RWPE1 (cell line): ENCODE results near the gene TSPAN15.
A peak's percentile ranks its signal among the peaks of the same experiment; 100 is the strongest.

Experiments
- CTCF ChIA-PET: fragments of 350-600 bp; sonication (Branson Sonifier 250); formaldehyde crosslinking; extraction: SDS; loops from one replicate; lab custom pipeline; 2021; lab: Yijun Ruan, JAX
- POLR2A ChIA-PET: fragments of 400-600 bp; formaldehyde crosslinking; extraction: SDS; loops from one replicate; lab custom pipeline; 2020; ENCODE audit warnings: antibody characterized with exemption; ENCODE audit not compliant: low non-redundant PET; lab: Yijun Ruan, JAX
- DNase-seq: peaks from one replicate; pipeline ENCODE4 v3.0.0; 2012; ENCODE audit warnings: low spot score
- H3K27ac ChIP-seq: fragments of 450-650 bp; 2 replicates; pipeline ENCODE4 v1.5.1; 2017
- CTCF ChIP-seq: fragments of 450-650 bp; conservative IDR thresholded peaks from 2 replicates; pipeline ENCODE4 v1.5.1; 2017; ENCODE audit warnings: low read depth, mild to moderate bottlenecking

Gene TSPAN15

GRCh38 chr10:69456880-69457693, 5.8 kb downstream of the TSPAN15 start:
- no peak for TF ChIP-seq CTCF
- ChIA-PET CTCF (interaction anchor here (0.5 to 1.2 kb wide), 2 partner anchors 30 to 50 kb away, joined by 3 to 6 read pairs; no protein-coding TSS in a partner anchor), POLR2A (no interaction called here)
- DNase-seq, result peak; percentile 50
- no peak overlapping the region for H3K27ac ChIP-seq

GRCh38 chr10:69457771-69458237, 6.5 kb downstream of the TSPAN15 start:
- CTCF ChIA-PET, result interaction anchor here (0.5 to 1.2 kb wide), 2 partner anchors 50 to 343 kb away, joined by 3 to 6 read pairs; no protein-coding TSS in a partner anchor
- H3K27ac ChIP-seq, result no peak overlapping the region

GRCh38 chr10:69458430-69459100, 7.3 kb downstream of the TSPAN15 start:
- H3K27ac ChIP-seq, result no peak overlapping the region
- CTCF ChIA-PET, result no interaction called here
- TF ChIP-seq CTCF, result no peak
- peak; percentile 58 for DNase-seq
- POLR2A ChIA-PET, result no interaction called here

More at GRCh38 chr10:69457771-69458237, 6.5 kb downstream of the TSPAN15 start:
- DNase-seq, result no peak
- POLR2A ChIA-PET, result no interaction called here
- TF ChIP-seq CTCF, result no peak

- DNase-seq, result no peak
- TF ChIP-seq CTCF, result no peak
- no peak overlapping the region for H3K27ac ChIP-seq
- ChIA-PET POLR2A (no interaction called here), CTCF (interaction anchor here (0.5 kb wide), 1 partner anchor 18 kb away, joined by 4 read pairs; no protein-coding TSS in a partner anchor)
Measured at GRCh38 chr10:69459101-69459790, 8.0 kb downstream of the TSPAN15 start.

GRCh38 chr10:69459893-69460575, 8.8 kb downstream of the TSPAN15 start:
- DNase-seq, result no peak
- CTCF ChIA-PET, result interaction anchor here (0.5 kb wide), 1 partner anchor 17 kb away, joined by 4 read pairs; no protein-coding TSS in a partner anchor
- TF ChIP-seq CTCF, result no peak
- no peak overlapping the region for H3K27ac ChIP-seq
- POLR2A ChIA-PET, result no interaction called here
